HG03060 (cell line): Measurements from ENCODE around the gene ZBTB46.

Experiments used
- ATAC-seq: cut with Tn5 transposase; IDR thresholded peaks from one replicate; pipeline ENCODE4 v1.9.1; 2021; ENCODE audit warnings: low read depth, moderate number of reproducible peaks; ENCODE audit not compliant: unreplicated experiment

ZBTB46 gene

GRCh38 chr20:63709149-63709527 lies 121.9 kb downstream of the ZBTB46 start:
- ATAC-seq = no peak

DNA sequence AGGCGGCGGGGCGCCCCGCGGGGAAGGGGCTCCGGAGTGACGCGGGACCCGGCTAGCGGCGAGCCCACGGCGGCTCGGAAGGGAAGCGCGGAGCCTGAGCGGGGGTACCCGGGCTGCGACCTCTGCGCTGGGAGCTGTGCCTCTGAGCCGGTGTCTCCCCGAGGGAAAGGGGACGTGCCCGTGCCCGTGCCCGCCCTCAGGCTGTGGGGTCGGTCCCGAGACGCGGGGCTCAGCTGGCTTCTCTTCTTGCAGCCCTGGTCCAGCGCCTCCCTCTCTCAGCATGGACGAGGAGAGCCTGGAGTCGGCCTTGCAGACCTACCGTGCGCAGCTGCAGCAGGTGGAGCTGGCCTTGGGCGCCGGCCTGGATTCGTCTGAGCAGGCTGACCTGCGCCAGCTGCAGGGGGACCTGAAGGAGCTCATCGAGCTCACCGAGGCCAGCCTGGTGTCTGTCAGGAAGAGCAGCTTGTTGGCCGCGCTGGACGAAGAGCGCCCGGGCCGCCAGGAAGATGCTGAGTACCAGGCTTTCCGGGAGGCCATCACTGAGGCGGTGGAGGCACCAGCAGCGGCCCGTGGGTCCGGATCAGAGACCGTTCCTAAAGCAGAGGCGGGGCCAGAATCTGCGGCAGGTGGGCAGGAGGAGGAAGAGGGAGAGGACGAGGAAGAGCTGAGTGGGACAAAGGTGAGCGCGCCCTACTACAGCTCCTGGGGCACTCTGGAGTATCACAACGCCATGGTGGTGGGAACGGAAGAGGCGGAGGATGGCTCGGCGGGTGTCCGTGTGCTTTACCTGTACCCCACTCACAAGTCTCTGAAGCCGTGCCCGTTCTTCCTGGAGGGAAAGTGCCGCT lies 122.5 kb downstream of the ZBTB46 start:
- ATAC-seq = no peak

GRCh38 chr20:63707558-63708300 lies 123.3 kb downstream of the ZBTB46 start, which contains the start of the genes ARFRP1 and ZGPAT:
ARFRP1 (minus strand) TSS chr20:63707976; CDS start chr20:63707091, 885 bp downstream.
ZGPAT (plus strand) TSS chr20:63708039; CDS start chr20:63708581, 542 bp downstream.
- ATAC-seq = no peak

GRCh38 chr20:63706852-63707557 lies 124.1 kb downstream of the ZBTB46 start:
- ATAC-seq = no peak

- no peak for ATAC-seq
Measured at GRCh38 chr20:63706027-63706695, 124.9 kb downstream of the ZBTB46 start.

GRCh38 chr20:63705232-63706026 lies 125.6 kb downstream of the ZBTB46 start:
- ATAC-seq = no peak

GRCh38 chr20:63704749-63705117 lies 126.3 kb downstream of the ZBTB46 start:
- ATAC-seq = no peak

DNA sequence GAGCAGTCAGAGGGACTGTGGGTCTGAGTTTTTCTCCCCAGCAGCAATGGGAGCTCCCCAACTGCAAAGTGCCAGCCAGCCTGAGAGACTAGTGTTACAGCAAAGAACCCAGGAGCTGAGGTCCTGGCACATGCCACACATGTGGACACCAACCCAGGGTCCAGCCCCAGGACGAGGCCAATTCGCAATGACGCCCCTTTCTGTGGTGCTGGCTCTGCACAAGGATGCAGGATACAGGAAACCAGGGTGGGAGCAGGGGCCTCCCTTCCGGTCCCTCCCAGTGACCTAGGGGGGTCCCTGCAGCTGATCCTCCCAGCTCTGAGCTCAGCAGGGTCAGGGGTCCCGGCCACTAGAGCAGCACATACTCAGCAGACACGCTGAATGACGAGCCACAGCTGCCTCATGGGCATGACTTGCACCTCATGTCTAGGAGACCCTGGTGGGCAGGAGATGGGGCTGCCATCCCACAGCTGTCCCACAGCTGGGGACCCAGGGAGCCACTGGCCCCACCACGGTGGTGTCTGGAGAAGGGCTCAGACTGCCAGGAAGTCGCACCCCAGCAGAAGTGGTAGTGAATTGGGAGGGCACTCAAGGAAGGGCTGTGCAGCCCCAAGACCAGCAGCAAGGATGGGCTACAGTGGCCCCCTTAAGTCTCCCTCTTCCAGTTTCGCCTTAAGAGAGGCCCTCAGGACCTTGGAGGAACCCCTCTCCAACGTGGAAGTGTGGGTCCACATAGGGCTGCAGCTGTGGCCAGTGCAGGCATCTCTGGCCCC lies 126.9 kb downstream of the ZBTB46 start:
- no peak for ATAC-seq

DNA sequence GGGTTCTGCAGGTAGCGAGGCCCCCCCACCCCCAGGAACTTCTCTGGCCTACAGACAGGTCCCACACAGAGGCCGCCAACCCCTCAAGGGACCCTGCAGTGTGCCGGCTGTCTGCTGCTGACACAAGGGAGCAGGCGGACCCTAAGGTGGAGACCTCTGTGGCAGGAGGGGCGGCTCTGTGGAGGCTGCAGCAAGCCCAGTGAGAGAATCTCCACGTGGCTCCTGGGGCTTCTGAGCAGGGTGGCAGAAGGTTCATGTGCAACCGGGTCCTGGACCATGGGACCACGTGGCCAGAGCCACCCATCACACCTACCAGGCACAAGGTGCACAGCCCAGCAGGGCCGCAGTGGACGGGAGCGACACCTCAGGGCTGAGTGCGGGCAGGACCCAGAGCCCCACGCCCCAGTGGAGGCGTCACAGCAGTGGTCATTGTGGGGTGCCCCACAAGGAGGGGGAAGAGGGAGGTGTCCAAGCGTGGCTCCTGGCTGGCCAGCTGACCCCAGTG lies 127.5 kb downstream of the ZBTB46 start:
- ATAC-seq = no peak

GRCh38 chr20:63702751-63703470 lies 128.2 kb downstream of the ZBTB46 start:
- ATAC-seq = no peak

- ATAC-seq = no peak
Measured at GRCh38 chr20:63702036-63702665, 128.9 kb downstream of the ZBTB46 start.

DNA sequence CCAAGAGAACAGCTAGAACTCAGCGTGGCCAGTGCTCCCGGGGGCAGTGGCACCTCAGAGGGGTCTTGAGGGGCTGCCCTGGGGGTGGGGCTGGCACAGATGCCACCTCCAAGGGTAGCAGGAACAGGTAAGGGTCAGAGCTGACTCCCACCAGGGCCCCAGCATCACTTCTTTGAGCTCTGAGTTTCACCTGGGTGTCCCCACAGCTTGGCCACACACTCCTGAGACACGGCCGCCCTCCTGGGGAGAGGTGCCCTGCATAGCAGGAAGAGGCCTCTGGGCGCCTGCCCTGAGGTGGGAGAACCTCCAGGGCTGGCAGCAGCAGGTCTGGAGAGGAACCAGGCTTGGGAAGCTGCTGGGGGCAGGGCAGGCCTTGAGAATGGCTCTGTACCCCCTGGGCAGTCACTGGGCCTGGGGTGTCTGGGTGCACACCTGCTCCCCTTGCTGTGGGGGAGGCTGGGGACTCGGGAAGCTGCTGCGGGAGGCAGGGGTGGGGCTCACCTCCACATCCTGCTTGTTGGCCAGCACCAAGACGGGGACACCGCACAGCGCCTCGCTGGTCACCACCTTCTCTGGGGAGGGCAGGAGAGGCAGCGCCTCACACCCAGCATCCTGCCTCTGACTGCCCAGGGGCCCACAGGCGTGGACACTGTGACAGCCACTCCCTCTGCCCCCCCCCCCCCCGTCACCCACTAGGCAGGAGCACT lies 129.6 kb downstream of the ZBTB46 start:
- no peak for ATAC-seq

DNA sequence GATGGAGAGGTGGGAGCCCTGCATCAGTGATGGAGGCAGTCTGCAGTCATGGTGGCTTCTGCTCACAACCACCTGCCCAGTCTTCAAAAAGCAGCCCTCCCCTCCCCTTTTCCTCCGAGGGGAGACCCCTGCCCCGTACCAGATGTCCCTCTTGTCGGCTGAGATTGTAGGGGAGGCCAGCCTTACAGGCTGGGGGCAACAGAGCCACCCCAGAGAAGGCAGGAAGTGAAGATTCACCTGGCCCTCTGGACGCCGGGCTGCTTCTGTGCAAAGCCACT lies 130.1 kb downstream of the ZBTB46 start:
- ATAC-seq = no peak

- ATAC-seq = no peak
Measured at GRCh38 chr20:63700199-63701050, 130.6 kb downstream of the ZBTB46 start.

DNA sequence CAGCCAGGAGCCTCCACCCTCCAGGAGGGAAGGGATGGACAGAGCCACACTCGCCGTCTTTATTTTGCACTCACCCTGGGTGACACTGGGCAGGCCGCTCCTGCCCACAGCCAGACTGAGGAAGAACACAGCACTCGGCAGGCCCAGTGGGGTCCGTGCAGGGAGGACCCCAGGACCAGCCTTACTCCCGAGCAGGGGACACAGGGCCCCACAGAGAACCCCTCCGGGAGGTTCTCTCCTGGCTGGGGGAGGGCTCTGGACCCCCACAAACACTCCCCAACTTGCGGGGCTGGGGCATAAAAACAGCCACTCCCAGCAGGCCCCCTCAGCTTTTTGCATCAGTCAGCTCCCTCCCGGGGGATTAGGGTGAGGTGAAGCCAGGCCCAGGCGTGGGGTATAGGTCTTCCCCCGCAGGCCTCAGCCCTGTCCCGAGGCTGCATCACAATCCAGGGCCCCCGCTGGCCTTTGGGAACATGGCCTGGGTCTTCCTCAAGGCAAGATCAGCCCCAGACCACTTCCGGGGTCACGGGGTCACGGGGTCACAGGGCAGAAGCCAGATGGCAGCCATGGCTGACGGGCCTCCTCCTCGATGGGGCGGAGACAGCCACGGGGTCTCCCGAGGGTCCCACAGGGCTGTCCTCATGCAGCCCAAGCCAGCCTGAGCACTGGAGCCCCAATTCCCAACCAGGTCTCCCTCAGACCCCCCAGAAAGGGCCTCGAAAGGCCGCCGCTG lies 131.4 kb downstream of the ZBTB46 start:
- ATAC-seq = no peak
